HepG2 (cell line): ENCODE measurements around the gene TCAP. TPM values are rescaled to one million over a fixed set of nuclear protein-coding genes. Genes with fewer than 3 reads are reported as not detected.
A peak's percentile ranks its signal among the peaks of the same experiment; 100 is the strongest.

Experiments used
- ASH2L ChIP-seq: fragments of 300-600, 200-600 bp; sonication (generic); IDR thresholded peaks from 2 replicates; pipeline ENCODE4 v1.7.0; 2017; ENCODE audit warnings: low read depth, mild to moderate bottlenecking, moderate library complexity, mixed read lengths, low read length; ENCODE audit not compliant: insufficient read length
- BRD4 ChIP-seq: sonication (generic); formaldehyde crosslinking; IDR thresholded peaks from 2 replicates; pipeline ENCODE4 v1.4.0; 2020; ENCODE audit warnings: missing genetic modification reagents
- CHD4 ChIP-seq: fragments of 200-600 bp; sonication (generic); IDR thresholded peaks from 2 replicates; pipeline ENCODE4 v1.7.0; 2017; ENCODE audit warnings: mild to moderate bottlenecking, low read length, borderline replicate concordance
- FOXO1 ChIP-seq: sonication (generic); formaldehyde crosslinking; IDR thresholded peaks from 2 replicates; pipeline ENCODE4 v1.4.0; 2020; ENCODE audit warnings: missing genetic modification reagents
- JARID2 ChIP-seq: sonication (generic); formaldehyde crosslinking; IDR thresholded peaks from 2 replicates; pipeline ENCODE4 v1.8.1; 2023; ENCODE audit warnings: missing genetic modification reagents, inconsistent platforms; ENCODE audit not compliant: insufficient replicate concordance
- KDM2A ChIP-seq: sonication (generic); formaldehyde crosslinking; IDR thresholded peaks from 2 replicates; pipeline ENCODE4 v1.4.0; 2020; ENCODE audit warnings: low read depth, missing genetic modification reagents, borderline replicate concordance
- KLF16 ChIP-seq, 2 experiments: sonication (generic) in 1 of 2; formaldehyde crosslinking in 1 of 2; IDR thresholded peaks; 2 replicates each; pipeline versions ENCODE4 v1.6.1 to v1.8.0; 2016 to 2023; ENCODE audit warnings: missing genetic modification reagents in 2 of 2, missing compliant biosample characterization in 1 of 2
- MAFG ChIP-seq: sonication (generic); formaldehyde crosslinking; IDR thresholded peaks from 2 replicates; pipeline ENCODE4 v1.5.1; 2020; ENCODE audit warnings: mild to moderate bottlenecking, missing genetic modification reagents
- MYNN ChIP-seq: sonication (generic); formaldehyde crosslinking; IDR thresholded peaks from 2 replicates; pipeline ENCODE4 v1.4.0; 2020; ENCODE audit warnings: mild to moderate bottlenecking, low read depth, missing genetic modification reagents
- NONO ChIP-seq, 2 experiments: fragments of 450-650 bp in 1 of 2; sonication (generic) in 1 of 2; formaldehyde crosslinking in 1 of 2; IDR thresholded peaks in 1 of 2; conservative IDR thresholded peaks in 1 of 2; 2 replicates each; pipeline versions ENCODE4 v1.6.1 to v1.8.0; 2017 to 2022; ENCODE audit warnings: mild to moderate bottlenecking in 1 of 2, missing genetic modification reagents in 1 of 2, moderate library complexity in 1 of 2
- NR2F6 ChIP-seq, 2 experiments: IDR thresholded peaks; 2 replicates each; pipeline ENCODE4 v1.6.1; 2016; ENCODE audit warnings: antibody characterized with exemption in 1 of 2, mild to moderate bottlenecking in 1 of 2
- PLRG1 ChIP-seq: fragments of 450-650 bp; conservative IDR thresholded peaks from 2 replicates; pipeline ENCODE4 v1.6.1; 2016
- RAD21 ChIP-seq: fragments of 450-650 bp; formaldehyde crosslinking; IDR thresholded peaks from 2 replicates; pipeline ENCODE4 v1.5.0; 2020; ENCODE audit warnings: mild to moderate bottlenecking
- SMARCE1 ChIP-seq: fragments of 450-650 bp; IDR thresholded peaks from 2 replicates; pipeline ENCODE4 v1.6.1; 2017; ENCODE audit warnings: borderline replicate concordance
- TGIF2 ChIP-seq: IDR thresholded peaks from 2 replicates; pipeline ENCODE4 v1.6.1; 2016; ENCODE audit warnings: control low read depth, missing compliant biosample characterization
- ZKSCAN8 ChIP-seq: IDR thresholded peaks from 2 replicates; pipeline ENCODE4 v1.6.1; 2016; ENCODE audit warnings: borderline replicate concordance, missing genetic modification reagents, missing compliant biosample characterization
- ZNF510 ChIP-seq: sonication (generic); formaldehyde crosslinking; IDR thresholded peaks from 2 replicates; pipeline ENCODE4 v1.4.0; 2020; ENCODE audit warnings: low read depth, mild to moderate bottlenecking, missing genetic modification reagents
- ZNF570 ChIP-seq: sonication (generic); formaldehyde crosslinking; IDR thresholded peaks from 2 replicates; pipeline ENCODE4 v1.4.0; 2020; ENCODE audit warnings: mild to moderate bottlenecking, missing genetic modification reagents, borderline replicate concordance
- ZNF672 ChIP-seq: sonication (generic); formaldehyde crosslinking; IDR thresholded peaks from 2 replicates; pipeline ENCODE4 v1.8.1; 2022; ENCODE audit warnings: missing genetic modification reagents
- ZNF788 ChIP-seq: sonication (generic); formaldehyde crosslinking; IDR thresholded peaks from 2 replicates; pipeline ENCODE4 v1.5.0; 2020; ENCODE audit warnings: mild to moderate bottlenecking, missing genetic modification reagents, borderline replicate concordance
- ZNF83 ChIP-seq: sonication (generic); formaldehyde crosslinking; IDR thresholded peaks from 2 replicates; pipeline ENCODE4 v1.4.0; 2020; ENCODE audit warnings: missing genetic modification reagents, mild to moderate bottlenecking, borderline replicate concordance
- ZSCAN29 ChIP-seq: sonication (generic); formaldehyde crosslinking; conservative IDR thresholded peaks from 2 replicates; pipeline ENCODE4 v1.4.0; 2020; ENCODE audit warnings: mild to moderate bottlenecking, missing genetic modification reagents
- polyA plus RNA-seq, 8 experiments: library from polyadenylated mRNA; depleted of rRNA in 3 of 8; stranded (reverse) in 7 of 8; unstranded in 1 of 8; fragments of >200 nt; fragmentation: Illumina TruSeq in 4 of 8; extraction: Trizol in 4 of 8; gene quantifications; 2 replicates each; pipeline versions ENCODE4 v1.2.1 to v1.2.3, GENCODE V29; 2011 to 2016; ENCODE audit warnings: low read depth in 4 of 8, missing spikeins in 1 of 8, mixed read lengths in 1 of 8; ENCODE audit not compliant: insufficient read depth in 1 of 8
- total RNA-seq, 5 experiments: library from RNA; depleted of rRNA; stranded (reverse); fragments of >200 nt; fragmentation: Illumina TruSeq; extraction: Trizol; gene quantifications; 2 replicates each; pipeline ENCODE4 v1.2.3, GENCODE V29; 2016; ENCODE audit warnings: low read depth in 1 of 5
- TF ChIP-seq, protein P1 (sequence below): IDR thresholded peaks from 2 replicates; pipeline ENCODE4 v1.6.1; 2016; ENCODE audit warnings: missing compliant biosample characterization, missing genetic modification reagents, borderline replicate concordance
- TF ChIP-seq, protein P2 (sequence below): sonication (generic); formaldehyde crosslinking; IDR thresholded peaks from 2 replicates; pipeline ENCODE4 v1.4.0; 2020; ENCODE audit warnings: missing genetic modification reagents, borderline replicate concordance
- TF ChIP-seq, protein P3 (sequence below): sonication (generic); formaldehyde crosslinking; IDR thresholded peaks from 2 replicates; pipeline ENCODE4 v1.4.0; 2020; ENCODE audit warnings: mild to moderate bottlenecking, missing genetic modification reagents

Gene TCAP
- total and polyA plus RNA-seq, 2 of the 13 experiments (the other 11 are each of a cell fraction or from before 2014, with no cell fraction given), result 0.24 to 0.65 TPM

- TF ChIP-seq ZNF510 (CRISPR knock-in tag) (no peak), FOXO1 (CRISPR knock-in tag) (no peak), JARID2 (CRISPR knock-in tag) (no peak), ZSCAN29 (CRISPR knock-in tag) (no peak), ZNF788 (CRISPR knock-in tag) (peak; percentile 88), MAFG (no peak), SMARCE1 (no peak), ASH2L (peak; percentile 48), BRD4 (0 out of 2 replicates have a peak, but pooled peaks have one; percentile 45), MYNN (no peak), ZNF570 (CRISPR knock-in tag) (no peak), NONO (IDR thresholded peaks at IDR 0.05) (no peak), NONO (CRISPR knock-in tag; conservative IDR thresholded peaks at IDR 0.05) (peak; percentile 66), ZKSCAN8 (CRISPR knock-in tag) (no peak), TGIF2 (CRISPR knock-in tag) (peak; percentile 81; the same call in 1 of the 2 replicates), CHD4 (0 out of 2 replicates have a peak, but pooled peaks have one; percentile 33), PLRG1 (no peak), KLF16 (CRISPR knock-in tag; IDR thresholded peaks at IDR 0.05) (peak in 1 of 2 experiments; percentile 51; a peak in 1 of 4 replicates), ZNF83 (peak; percentile 21; the same call in 1 of the 2 replicates), RAD21 (peak; percentile 86), KDM2A (CRISPR knock-in tag) (peak; percentile 76; the same call in 1 of the 2 replicates), ZNF672 (no peak), NR2F6 (IDR thresholded peaks at IDR 0.05) (no peak), NR2F6 (CRISPR knock-in tag; IDR thresholded peaks at IDR 0.05) (peak; percentile 25; the same call in 1 of the 2 replicates)
- TF ChIP-seq, protein P1, sequence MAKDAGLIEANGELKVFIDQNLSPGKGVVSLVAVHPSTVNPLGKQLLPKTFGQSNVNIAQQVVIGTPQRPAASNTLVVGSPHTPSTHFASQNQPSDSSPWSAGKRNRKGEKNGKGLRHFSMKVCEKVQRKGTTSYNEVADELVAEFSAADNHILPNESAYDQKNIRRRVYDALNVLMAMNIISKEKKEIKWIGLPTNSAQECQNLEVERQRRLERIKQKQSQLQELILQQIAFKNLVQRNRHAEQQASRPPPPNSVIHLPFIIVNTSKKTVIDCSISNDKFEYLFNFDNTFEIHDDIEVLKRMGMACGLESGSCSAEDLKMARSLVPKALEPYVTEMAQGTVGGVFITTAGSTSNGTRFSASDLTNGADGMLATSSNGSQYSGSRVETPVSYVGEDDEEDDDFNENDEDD (CRISPR knock-in tag), result no peak
- TF ChIP-seq, protein P2, sequence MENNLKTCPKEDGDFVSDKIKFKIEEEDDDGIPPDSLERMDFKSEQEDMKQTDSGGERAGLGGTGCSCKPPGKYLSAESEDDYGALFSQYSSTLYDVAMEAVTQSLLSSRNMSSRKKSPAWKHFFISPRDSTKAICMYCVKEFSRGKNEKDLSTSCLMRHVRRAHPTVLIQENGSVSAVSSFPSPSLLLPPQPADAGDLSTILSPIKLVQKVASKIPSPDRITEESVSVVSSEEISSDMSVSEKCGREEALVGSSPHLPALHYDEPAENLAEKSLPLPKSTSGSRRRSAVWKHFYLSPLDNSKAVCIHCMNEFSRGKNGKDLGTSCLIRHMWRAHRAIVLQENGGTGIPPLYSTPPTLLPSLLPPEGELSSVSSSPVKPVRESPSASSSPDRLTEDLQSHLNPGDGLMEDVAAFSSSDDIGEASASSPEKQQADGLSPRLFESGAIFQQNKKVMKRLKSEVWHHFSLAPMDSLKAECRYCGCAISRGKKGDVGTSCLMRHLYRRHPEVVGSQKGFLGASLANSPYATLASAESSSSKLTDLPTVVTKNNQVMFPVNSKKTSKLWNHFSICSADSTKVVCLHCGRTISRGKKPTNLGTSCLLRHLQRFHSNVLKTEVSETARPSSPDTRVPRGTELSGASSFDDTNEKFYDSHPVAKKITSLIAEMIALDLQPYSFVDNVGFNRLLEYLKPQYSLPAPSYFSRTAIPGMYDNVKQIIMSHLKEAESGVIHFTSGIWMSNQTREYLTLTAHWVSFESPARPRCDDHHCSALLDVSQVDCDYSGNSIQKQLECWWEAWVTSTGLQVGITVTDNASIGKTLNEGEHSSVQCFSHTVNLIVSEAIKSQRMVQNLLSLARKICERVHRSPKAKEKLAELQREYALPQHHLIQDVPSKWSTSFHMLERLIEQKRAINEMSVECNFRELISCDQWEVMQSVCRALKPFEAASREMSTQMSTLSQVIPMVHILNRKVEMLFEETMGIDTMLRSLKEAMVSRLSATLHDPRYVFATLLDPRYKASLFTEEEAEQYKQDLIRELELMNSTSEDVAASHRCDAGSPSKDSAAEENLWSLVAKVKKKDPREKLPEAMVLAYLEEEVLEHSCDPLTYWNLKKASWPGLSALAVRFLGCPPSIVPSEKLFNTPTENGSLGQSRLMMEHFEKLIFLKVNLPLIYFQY (CRISPR knock-in tag), result no peak
- TF ChIP-seq, protein P3, sequence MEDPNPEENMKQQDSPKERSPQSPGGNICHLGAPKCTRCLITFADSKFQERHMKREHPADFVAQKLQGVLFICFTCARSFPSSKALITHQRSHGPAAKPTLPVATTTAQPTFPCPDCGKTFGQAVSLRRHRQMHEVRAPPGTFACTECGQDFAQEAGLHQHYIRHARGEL (CRISPR knock-in tag), result peak; percentile 57; the same call in 1 of the 2 replicates
These were observed 6.7 kb downstream of the TCAP start (continued) for GRCh38 chr17:39671651-39672521.
